K562 (cell line): ENCODE results near the gene DLGAP1. TPM values are rescaled to one million over a fixed set of nuclear protein-coding genes. Genes with fewer than 3 reads are reported as not detected.

Source experiments
- ATAC-seq: fragments of 200-7000 bp; cut with Tn5 transposase; 3 replicates; pipeline ENCODE4 v1.9.1; 2020; ENCODE audit warnings: moderate library complexity
- BruUV-seq: library from RNA; stranded (reverse); fragments of 400-500 nt; replicated peaks from 2 replicates; lab custom pipeline; 2021; lab: Mats Ljungman, UMichigan
- CTCF ChIA-PET: fragments of 300-600 bp; formaldehyde crosslinking; extraction: SDS; loops from one replicate; lab custom pipeline; 2021; ENCODE audit warnings: low intra/inter-chr PET ratio; lab: Yijun Ruan, JAX
- POLR2A ChIA-PET: fragments of 300-600, 350-650 bp; sonication (Branson Sonifier 250); formaldehyde crosslinking; extraction: SDS; loops from one replicate; lab custom pipeline; 2021; ENCODE audit warnings: antibody characterized with exemption, inconsistent platforms; lab: Yijun Ruan, JAX
- DNase-seq, 4 experiments: peaks; one replicate each; pipeline versions ENCODE4 v3.0.0 to v3.0.0-alpha.2; 2011 to 2018; ENCODE audit warnings: low spot score in 3 of 4, mixed read lengths in 3 of 4; ENCODE audit errors: extremely low read depth in 1 of 4
- FAIRE-seq: peaks from 2 replicates; lab custom pipeline; 2011; peaks lifted over from hg19 to GRCh38; lab: Jason Lieb, UNC
- H2AFZ ChIP-seq: 2 replicates; pipeline ENCODE4 v1.6.0; 2011; ENCODE audit warnings: low read depth, low read length, control low read depth, inconsistent platforms
- H3K27ac ChIP-seq: fragments of 200-600 bp; 3 replicates; pipeline ENCODE4 v1.8.0; 2011; ENCODE audit warnings: low read depth, mild to moderate bottlenecking, control low read depth, inconsistent platforms, low read length, moderate library complexity, mixed read lengths; ENCODE audit errors: extremely low read depth
- H3K27me3 ChIP-seq, 2 experiments: fragments of 300-600 bp in 1 of 2; 2 replicates in 1 of 2; 3 replicates in 1 of 2; pipeline versions ENCODE4 v1.6.0 to v1.8.0; 2011; ENCODE audit warnings: inconsistent platforms in 2 of 2, low read length in 2 of 2, mild to moderate bottlenecking in 1 of 2, mixed read lengths in 1 of 2, moderate library complexity in 1 of 2; ENCODE audit not compliant: control insufficient read depth in 2 of 2, insufficient read depth in 2 of 2
- H3K36me3 ChIP-seq: fragments of 300-600 bp; 3 replicates; pipeline ENCODE4 v1.8.0; 2011; ENCODE audit warnings: mild to moderate bottlenecking, low read length, inconsistent platforms; ENCODE audit not compliant: control insufficient read depth, insufficient read depth
- H3K4me1 ChIP-seq, 2 experiments: fragments of 200-600 bp in 1 of 2; replicated peaks in 1 of 2; 2 replicates in 1 of 2; 3 replicates in 1 of 2; pipeline versions ENCODE4 v1.5.1 to v1.8.0; 2011; ENCODE audit warnings: inconsistent platforms in 2 of 2, low read length in 2 of 2, mild to moderate bottlenecking in 1 of 2, mixed read lengths in 1 of 2, moderate library complexity in 1 of 2; ENCODE audit not compliant: control insufficient read depth in 2 of 2, insufficient read depth in 2 of 2
- H3K4me2 ChIP-seq: 2 replicates; pipeline ENCODE4 v1.6.1; 2011; ENCODE audit warnings: low read length, control low read depth, inconsistent platforms, mixed read lengths; ENCODE audit not compliant: insufficient read depth
- H3K4me3 ChIP-seq: fragments of 200-600 bp; sonication (generic), shearing (Covaris generic); 2 replicates; pipeline ENCODE4 v1.5.1; 2016; ENCODE audit warnings: control low read depth, inconsistent platforms
- H3K79me2 ChIP-seq: fragments of 200-600 bp; 3 replicates; pipeline ENCODE4 v1.8.0; 2011; ENCODE audit warnings: low read length, inconsistent platforms; ENCODE audit not compliant: control insufficient read depth, insufficient read depth
- H3K9ac ChIP-seq, 2 experiments: 2 replicates each; pipeline versions ENCODE4 v1.6.0 to v1.6.1; 2011; ENCODE audit warnings: low read depth in 2 of 2, low read length in 2 of 2, control low read depth in 1 of 2, inconsistent platforms in 1 of 2, mild to moderate bottlenecking in 1 of 2, mixed read lengths in 1 of 2; ENCODE audit not compliant: insufficient read depth in 1 of 2
- H3K9me1 ChIP-seq: one replicate; pipeline ENCODE4 v1.6.0; 2011; ENCODE audit warnings: inconsistent platforms, mild to moderate bottlenecking, low read length, moderate library complexity; ENCODE audit not compliant: control insufficient read depth, insufficient read depth
- H3K9me3 ChIP-seq: replicated peaks from 2 replicates; pipeline ENCODE4 v1.5.1; 2011; ENCODE audit warnings: low read depth, low read length, inconsistent platforms; ENCODE audit not compliant: control insufficient read depth, insufficient read depth
- H4K20me1 ChIP-seq: replicated peaks from 2 replicates; pipeline ENCODE4 v1.6.1; 2011; ENCODE audit warnings: low read length, inconsistent platforms, mixed read lengths; ENCODE audit not compliant: control insufficient read depth, insufficient read depth
- BDP1 ChIP-seq: IDR thresholded peaks from 3 replicates; pipeline ENCODE4 v1.6.1; 2011; ENCODE audit not compliant: insufficient read length, insufficient read depth
- CSDE1 ChIP-seq, 2 experiments: fragments of 450-650 bp; IDR thresholded peaks; 2 replicates each; pipeline ENCODE4 v1.6.1; 2016; ENCODE audit warnings: mild to moderate bottlenecking in 1 of 2
- CXXC5 ChIP-seq: fragments of 250-450 bp; sonication (Bioruptor Pico); IDR thresholded peaks from 2 replicates; pipeline ENCODE4 v1.8.0; 2022; ENCODE audit warnings: inconsistent platforms, mild to moderate bottlenecking, moderate library complexity
- KAT2B ChIP-seq: IDR thresholded peaks from one replicate; pipeline ENCODE4 v1.6.1; 2012; ENCODE audit warnings: low read depth, mild to moderate bottlenecking, control low read depth, inconsistent platforms, low read length, moderate library complexity
- POLR2H ChIP-seq: IDR thresholded peaks from 2 replicates; pipeline ENCODE4 v1.6.1; 2016; ENCODE audit warnings: missing genetic modification characterization, low read depth, mild to moderate bottlenecking, control low read depth, missing compliant biosample characterization, moderate library complexity
- PTRF ChIP-seq: fragments of 450-650 bp; IDR thresholded peaks from 2 replicates; pipeline ENCODE4 v1.6.1; 2016; ENCODE audit warnings: mild to moderate bottlenecking, missing genetic modification characterization, missing compliant biosample characterization
- RAD51 ChIP-seq: fragments of 450-650 bp; IDR thresholded peaks from 2 replicates; pipeline ENCODE4 v1.7.1; 2016; ENCODE audit warnings: low read depth, mild to moderate bottlenecking, borderline replicate concordance
- RFX5 ChIP-seq: IDR thresholded peaks from 2 replicates; pipeline ENCODE4 v1.6.1; 2011; ENCODE audit warnings: low read depth, mild to moderate bottlenecking, improper control_type of control experiment, low read length
- SREBF2 ChIP-seq: sonication (generic); formaldehyde crosslinking; IDR thresholded peaks from 2 replicates; pipeline ENCODE4 v1.4.0; 2020; ENCODE audit warnings: mild to moderate bottlenecking, missing genetic modification reagents
- TAF1 ChIP-seq: IDR thresholded peaks from 2 replicates; pipeline ENCODE4 v1.6.1; 2011; ENCODE audit warnings: mild to moderate bottlenecking, low read length, moderate library complexity; ENCODE audit not compliant: insufficient read depth, control insufficient read depth, severe bottlenecking; ENCODE audit errors: extremely low read depth
- YY1 ChIP-seq, 3 experiments: IDR thresholded peaks; 2 replicates each; pipeline ENCODE4 v1.6.1; 2011; ENCODE audit warnings: low read length in 2 of 3, mild to moderate bottlenecking in 2 of 3, moderate library complexity in 2 of 3, borderline replicate concordance in 1 of 3, control low read depth in 1 of 3, low read depth in 1 of 3; ENCODE audit not compliant: insufficient read depth in 3 of 3, insufficient replicate concordance in 2 of 3, control insufficient read depth in 1 of 3, insufficient read length in 1 of 3; ENCODE audit errors: extremely low read depth in 1 of 3
- ZNF699 ChIP-seq: fragments of 250-450 bp; sonication (Bioruptor Pico); IDR thresholded peaks from 2 replicates; pipeline ENCODE4 v1.8.0; 2021; ENCODE audit warnings: mild to moderate bottlenecking, moderate library complexity; ENCODE audit not compliant: insufficient replicate concordance
- WGBS: fragments of 100-300 bp; shearing (Covaris generic); methylation state at CpG from one replicate; pipeline ENCODE4 v1.1.6; 2016; ENCODE audit warnings: low coverage, mixed read lengths; ENCODE audit not compliant: insufficient coverage; ENCODE audit errors: missing lambda C conversion rate; 5-methylcytosine and 5-hydroxymethylcytosine counted together
- in situ Hi-C: fragments of 300-500 bp; cut with MboI; formaldehyde crosslinking; loops from 4 replicates; pipeline ENCODE4 v1.15.0; 2018; ENCODE audit warnings: inconsistent platforms, mixed read lengths
- intact Hi-C: fragments of 100-400 bp; cut with micrococcal nuclease; formaldehyde crosslinking; loops from 2 replicates; pipeline ENCODE4 v1.14.2; 2022
- polyA plus RNA-seq, 8 experiments: library from polyadenylated mRNA; depleted of rRNA in 4 of 8; stranded (reverse) in 5 of 8; unstranded in 3 of 8; fragments of >200 nt; fragmentation: Nextera tagmentation in 2 of 8; fragmentation: Illumina TruSeq in 1 of 8; extraction: Ambion mirVana in 2 of 8; extraction: Trizol in 1 of 8; gene quantifications; 2 replicates each; pipeline versions ENCODE4 v1.2.1 to v1.2.3, GENCODE V29; 2011 to 2014; ENCODE audit warnings: inconsistent platforms in 1 of 8, missing spikeins in 1 of 8
- total RNA-seq, 7 experiments: library from RNA; depleted of rRNA in 6 of 7; stranded (reverse); fragments of >200 nt in 6 of 7; fragmentation: Illumina TruSeq in 2 of 7; extraction: Trizol in 2 of 7; gene quantifications; 2 replicates each; pipeline versions ENCODE4 v1.2.1 to v1.2.3, GENCODE V29; 2011 to 2021; ENCODE audit warnings: low replicate concordance in 1 of 7
- TF ChIP-seq, protein P1 (sequence below): fragments of 250-450 bp; sonication (Bioruptor Pico); IDR thresholded peaks from 2 replicates; pipeline ENCODE4 v1.9.0; 2021; ENCODE audit warnings: mild to moderate bottlenecking
- TF ChIP-seq, protein P2 (sequence below): fragments of 450-650 bp; IDR thresholded peaks from 2 replicates; pipeline ENCODE4 v1.6.1; 2016; ENCODE audit warnings: antibody characterized with exemption
- TF ChIP-seq, protein P3 (sequence below): sonication (generic); formaldehyde crosslinking; IDR thresholded peaks from 2 replicates; pipeline ENCODE4 v1.8.0; 2022; ENCODE audit warnings: mild to moderate bottlenecking, low read depth, missing genetic modification reagents

The DLGAP1 gene
- total and polyA plus RNA-seq, 9 of the 15 experiments (the other 6 are each of a cell fraction or from before 2014, with no cell fraction given) = 0.04 to 0.22 (median 0.08) TPM

DNA sequence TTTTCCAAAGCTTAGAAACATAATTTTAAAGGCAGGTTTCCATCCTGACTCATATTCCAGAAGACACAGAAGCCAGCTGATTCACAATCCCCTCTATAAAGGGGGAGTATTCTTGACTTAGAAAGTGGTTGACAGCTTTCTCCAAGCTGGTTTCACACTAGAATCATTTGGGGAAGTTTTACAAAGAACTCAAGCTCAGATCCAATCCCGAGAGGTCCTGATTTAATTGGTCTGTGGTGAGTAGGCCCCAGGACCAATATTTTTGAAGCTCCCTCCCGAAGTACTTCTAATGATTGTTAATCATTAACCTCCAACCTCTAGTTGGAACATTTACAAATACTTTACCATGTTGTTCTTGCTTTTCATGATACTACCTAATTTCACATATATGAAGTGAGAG, 184.1 kb downstream of the DLGAP1 start:
- WGBS = 0% methylated on average over 2 of the region's 2 CpGs
- CTCF ChIA-PET = no interaction called here
- DNase-seq = no peak

More for the DNA sequence above, 184.1 kb downstream of the DLGAP1 start:
- Histone ChIP-seq H3K27ac (no peak overlapping the region), H3K4me1 (no peaks in the 10 kb centered on the region), H3K9ac (no peak overlapping the region), H4K20me1 (no peaks in the 10 kb centered on the region), H3K36me3 (no peaks in the 10 kb centered on the region), H3K4me3 (no peak overlapping the region), H3K4me2 (no peak overlapping the region), H3K9me3 (no peaks in the 10 kb centered on the region), H2AFZ (no peak overlapping the region), H3K79me2 (no peaks in the 10 kb centered on the region), H3K27me3 (no peaks in the 10 kb centered on the region), H3K9me1 (no peaks in the 10 kb centered on the region)
- intact Hi-C loops (no loop called here), in situ Hi-C loops (no loop called here)
- no TSS peak for BruUV-seq
- ATAC-seq = no peak
- TF ChIP-seq CXXC5 (CRISPR knock-in tag) (no peak), BDP1 (no peak), ZNF699 (CRISPR knock-in tag) (no peak), PTRF (tag) (no peak), RFX5 (no peak), TAF1 (no peak), YY1 (IDR thresholded peaks at IDR 0.05; ENCODE audit: borderline replicate concordance in 1 of 3, control insufficient read depth in 1 of 3, extremely low read depth in 1 of 3, insufficient read depth in 3 of 3, insufficient read length in 1 of 3, insufficient replicate concordance in 2 of 3, low read depth in 1 of 3, low read length in 2 of 3) (no peak), POLR2H (tag) (no peak), RAD51 (no peak), CSDE1 (IDR thresholded peaks at IDR 0.05) (no peak), SREBF2 (CRISPR knock-in tag) (no peak), KAT2B (no peak)
- TF ChIP-seq, protein P1, sequence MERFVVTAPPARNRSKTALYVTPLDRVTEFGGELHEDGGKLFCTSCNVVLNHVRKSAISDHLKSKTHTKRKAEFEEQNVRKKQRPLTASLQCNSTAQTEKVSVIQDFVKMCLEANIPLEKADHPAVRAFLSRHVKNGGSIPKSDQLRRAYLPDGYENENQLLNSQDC (CRISPR knock-in tag) = no peak
- TF ChIP-seq, protein P2, sequence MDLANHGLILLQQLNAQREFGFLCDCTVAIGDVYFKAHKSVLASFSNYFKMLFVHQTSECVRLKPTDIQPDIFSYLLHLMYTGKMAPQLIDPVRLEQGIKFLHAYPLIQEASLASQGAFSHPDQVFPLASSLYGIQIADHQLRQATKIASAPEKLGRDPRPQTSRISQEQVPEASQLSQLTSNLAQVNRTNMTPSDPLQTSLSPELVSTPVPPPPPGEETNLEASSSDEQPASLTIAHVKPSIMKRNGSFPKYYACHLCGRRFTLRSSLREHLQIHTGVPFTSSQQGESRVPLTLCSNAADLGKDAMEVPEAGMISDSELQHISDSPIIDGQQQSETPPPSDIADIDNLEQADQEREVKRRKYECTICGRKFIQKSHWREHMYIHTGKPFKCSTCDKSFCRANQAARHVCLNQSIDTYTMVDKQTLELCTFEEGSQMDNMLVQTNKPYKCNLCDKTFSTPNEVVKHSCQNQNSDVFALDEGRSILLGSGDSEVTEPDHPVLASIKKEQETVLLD = no peak
- TF ChIP-seq, protein P3, sequence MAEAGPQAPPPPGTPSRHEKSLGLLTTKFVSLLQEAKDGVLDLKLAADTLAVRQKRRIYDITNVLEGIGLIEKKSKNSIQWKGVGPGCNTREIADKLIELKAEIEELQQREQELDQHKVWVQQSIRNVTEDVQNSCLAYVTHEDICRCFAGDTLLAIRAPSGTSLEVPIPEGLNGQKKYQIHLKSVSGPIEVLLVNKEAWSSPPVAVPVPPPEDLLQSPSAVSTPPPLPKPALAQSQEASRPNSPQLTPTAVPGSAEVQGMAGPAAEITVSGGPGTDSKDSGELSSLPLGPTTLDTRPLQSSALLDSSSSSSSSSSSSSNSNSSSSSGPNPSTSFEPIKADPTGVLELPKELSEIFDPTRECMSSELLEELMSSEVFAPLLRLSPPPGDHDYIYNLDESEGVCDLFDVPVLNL (CRISPR knock-in tag) = no peak
- POLR2A ChIA-PET = interaction anchor here (0.6 to 1.0 kb wide), 2 partner anchors 63 to 146 kb away, joined by 3 to 4 read pairs; no protein-coding TSS in a partner anchor
- no peak for FAIRE-seq
